Measurements from ENCODE around the gene CDNF.

Gene CDNF

GRCh38 chr10:14787938-14788337, 49.9 kb downstream of the CDNF start:
- no peak for DNase-seq (ENCODE audit: low read depth)

GRCh38 chr10:14784459-14785055, 53.3 kb downstream of the CDNF start:
- no peak for DNase-seq (ENCODE audit: low read depth)

GRCh38 chr10:14782691-14783363, 55.0 kb downstream of the CDNF start:
- DNase-seq (ENCODE audit: low read depth), result peak; percentile 14

GRCh38 chr10:14781763-14782162, 56.1 kb downstream of the CDNF start:
- no peak for DNase-seq (ENCODE audit: low read depth)

- DNase-seq (ENCODE audit: low read depth), result peak; percentile 91
These were observed 58.7 kb downstream of the CDNF start for GRCh38 chr10:14779001-14779651.

GRCh38 chr10:14776546-14776945, 61.3 kb downstream of the CDNF start:
- no peak for DNase-seq (ENCODE audit: low read depth)

GRCh38 chr10:14775656-14776055, 62.2 kb downstream of the CDNF start:
- DNase-seq (ENCODE audit: low read depth), result peak; percentile 81

- no peak for DNase-seq (ENCODE audit: low read depth)
These were observed 63.0 kb downstream of the CDNF start, which contains the start of gene FAM107B for GRCh38 chr10:14774797-14775196. FAM107B (minus strand) TSS chr10:14774897; CDS start chr10:14774663, 234 bp downstream.

- DNase-seq (ENCODE audit: low read depth), result no peak
These were observed 63.6 kb downstream of the CDNF start for GRCh38 chr10:14774214-14774580.

- DNase-seq (ENCODE audit: low read depth), result no peak
These were observed 64.2 kb downstream of the CDNF start for GRCh38 chr10:14773551-14774213.

GRCh38 chr10:14772399-14772798, 65.4 kb downstream of the CDNF start:
- DNase-seq (ENCODE audit: low read depth), result no peak

- DNase-seq (ENCODE audit: low read depth), result no peak
These were observed 66.9 kb downstream of the CDNF start for GRCh38 chr10:14770927-14771326.

All from fibroblast of gingiva (primary cell).